ENCODE results near the gene PIEZO2. TPM values are rescaled to one million over a fixed set of nuclear protein-coding genes. Genes with fewer than 3 reads are reported as not detected.

The PIEZO2 gene
- polyA plus RNA-seq, 1 donor = 23.7 TPM

DNA sequence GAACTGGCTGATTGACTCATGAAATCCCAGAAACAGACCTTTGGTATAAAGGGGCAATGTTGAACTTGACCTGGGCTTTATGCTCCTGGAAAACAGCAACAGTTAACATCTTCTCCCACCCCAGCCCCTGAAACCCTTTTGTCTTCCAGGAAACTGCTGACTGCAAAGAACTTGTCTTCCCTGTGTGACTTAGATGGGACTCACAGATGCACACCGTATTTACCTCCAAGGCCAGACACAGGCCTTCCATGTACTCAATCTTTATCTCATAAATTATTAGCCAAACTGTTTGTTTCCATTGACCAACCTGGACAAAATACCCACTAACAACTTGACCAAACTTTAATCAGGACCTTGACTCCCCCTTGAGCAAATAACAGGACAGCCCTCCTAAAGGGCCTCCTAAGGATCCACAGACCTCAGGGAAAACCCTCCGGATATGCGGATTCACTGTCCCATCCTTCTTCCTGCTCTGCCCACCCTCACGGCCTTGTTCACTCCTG lies 36.3 kb downstream of the PIEZO2 start:
- DNase-seq = no peak

DNA sequence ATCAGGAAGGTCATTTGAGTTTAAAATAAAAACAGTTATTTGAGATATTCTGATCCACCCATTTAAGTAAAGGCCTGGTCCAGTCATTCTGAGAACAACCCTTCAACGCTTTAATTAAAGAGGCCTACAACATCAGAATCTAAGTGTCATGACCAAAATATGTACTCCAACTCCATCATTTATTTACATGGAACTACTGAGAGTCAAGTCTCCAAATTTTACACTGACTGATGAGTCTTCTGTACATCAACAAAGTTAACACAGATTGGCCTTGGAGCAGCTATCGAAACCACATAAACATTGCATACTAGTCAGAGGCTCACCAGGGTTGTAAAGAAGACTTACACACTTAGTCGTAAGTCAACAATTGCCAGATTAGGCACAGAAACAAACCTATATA lies 37.1 kb downstream of the PIEZO2 start:
- no peak for DNase-seq

DNA sequence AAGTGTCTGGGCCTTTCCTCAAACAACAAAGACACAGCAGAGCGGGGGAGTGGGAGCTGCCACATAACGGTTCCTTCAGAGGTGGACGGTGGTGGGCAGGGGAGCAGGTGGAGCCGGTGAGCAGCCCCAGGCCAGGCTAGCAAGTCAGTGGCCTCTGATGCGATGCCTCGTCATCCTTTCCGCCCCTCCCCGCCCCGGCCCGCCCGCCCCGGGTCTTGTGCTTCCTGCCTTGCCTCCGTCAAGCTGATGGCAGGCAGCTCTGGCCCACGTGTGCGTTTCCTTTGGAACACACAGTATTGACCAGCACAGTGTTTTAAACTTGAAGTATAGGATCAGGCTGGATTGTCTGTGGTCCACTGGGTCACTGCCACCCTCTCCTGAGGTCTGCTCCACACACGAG lies 38.9 kb downstream of the PIEZO2 start:
- no peak for DNase-seq

DNA sequence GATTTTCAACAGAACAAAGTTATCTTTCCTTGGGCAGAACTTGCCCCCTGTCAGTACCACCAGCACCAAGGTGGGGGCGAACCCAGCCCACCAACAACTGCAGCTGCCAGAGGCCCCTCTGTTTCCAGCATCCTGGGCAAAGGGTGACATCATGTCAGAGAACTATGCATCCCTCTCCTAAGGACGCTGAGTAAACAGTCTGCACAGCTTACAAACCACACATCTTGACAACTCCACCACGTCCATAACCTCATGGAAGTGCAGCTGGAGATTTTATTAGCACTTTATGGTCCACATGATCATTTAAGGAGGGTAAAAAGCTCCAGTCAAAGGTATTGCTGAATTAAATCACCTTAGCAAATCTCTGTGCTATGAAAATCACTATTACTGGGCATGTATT lies 40.4 kb downstream of the PIEZO2 start:
- DNase-seq = no peak

DNA sequence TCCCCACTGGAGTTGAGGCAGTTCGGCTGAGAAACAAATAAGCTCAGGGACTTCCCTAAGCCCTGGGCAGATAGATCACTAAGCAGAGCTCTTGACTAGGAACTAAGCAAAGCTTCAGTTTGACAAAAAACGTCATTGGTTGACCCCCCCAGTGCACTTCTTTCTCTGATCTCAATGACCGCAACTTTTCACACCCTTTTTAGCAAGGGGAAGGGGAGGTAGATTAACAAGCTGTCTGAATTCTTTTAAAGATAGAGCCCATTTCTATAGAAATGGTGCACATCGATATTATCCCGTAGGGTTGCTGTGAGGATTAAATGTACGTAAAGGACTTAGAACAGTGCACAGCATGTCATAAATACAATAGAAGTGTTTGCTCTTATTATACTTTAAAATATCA lies 42.5 kb downstream of the PIEZO2 start:
- no peak for DNase-seq

DNA sequence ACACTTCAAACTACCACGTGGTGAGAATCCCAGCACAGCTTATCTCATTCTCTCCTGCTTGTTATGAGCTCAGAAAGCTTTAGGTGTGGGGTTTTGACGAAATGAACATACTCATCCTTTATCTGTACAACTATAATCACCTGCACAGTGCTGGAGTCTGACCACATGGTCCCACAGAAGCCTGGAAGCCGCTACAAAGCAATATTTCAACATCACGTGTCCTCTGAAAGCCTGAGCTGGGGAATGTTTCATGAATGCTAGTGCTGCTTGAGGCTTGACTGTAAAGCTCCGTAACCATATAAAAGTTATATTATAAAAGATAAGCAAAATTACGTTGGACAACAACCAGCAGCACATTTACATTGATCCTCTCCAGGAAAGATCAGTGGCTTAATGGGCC lies 43.9 kb downstream of the PIEZO2 start:
- DNase-seq = no peak

DNA sequence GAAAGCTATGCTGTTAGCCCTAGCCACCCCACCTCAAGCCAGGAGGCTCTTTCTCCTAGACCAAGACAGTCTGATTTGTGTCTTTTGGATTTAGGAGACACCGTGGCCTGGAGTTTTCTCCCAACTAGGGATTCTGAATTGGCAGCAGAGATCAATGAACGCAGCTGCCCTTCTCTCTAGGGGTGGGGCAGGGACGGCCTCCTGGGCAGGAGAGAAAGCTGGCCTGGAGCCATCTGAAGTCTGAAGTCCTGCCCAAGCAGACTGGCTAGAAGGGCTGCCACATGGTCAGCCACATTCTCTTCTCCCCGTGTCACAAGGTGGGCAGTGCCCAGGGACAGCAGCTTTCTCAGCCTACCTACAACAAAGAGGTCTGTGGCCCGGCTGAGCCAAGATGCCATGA lies 45.1 kb downstream of the PIEZO2 start:
- no peak for DNase-seq

DNA sequence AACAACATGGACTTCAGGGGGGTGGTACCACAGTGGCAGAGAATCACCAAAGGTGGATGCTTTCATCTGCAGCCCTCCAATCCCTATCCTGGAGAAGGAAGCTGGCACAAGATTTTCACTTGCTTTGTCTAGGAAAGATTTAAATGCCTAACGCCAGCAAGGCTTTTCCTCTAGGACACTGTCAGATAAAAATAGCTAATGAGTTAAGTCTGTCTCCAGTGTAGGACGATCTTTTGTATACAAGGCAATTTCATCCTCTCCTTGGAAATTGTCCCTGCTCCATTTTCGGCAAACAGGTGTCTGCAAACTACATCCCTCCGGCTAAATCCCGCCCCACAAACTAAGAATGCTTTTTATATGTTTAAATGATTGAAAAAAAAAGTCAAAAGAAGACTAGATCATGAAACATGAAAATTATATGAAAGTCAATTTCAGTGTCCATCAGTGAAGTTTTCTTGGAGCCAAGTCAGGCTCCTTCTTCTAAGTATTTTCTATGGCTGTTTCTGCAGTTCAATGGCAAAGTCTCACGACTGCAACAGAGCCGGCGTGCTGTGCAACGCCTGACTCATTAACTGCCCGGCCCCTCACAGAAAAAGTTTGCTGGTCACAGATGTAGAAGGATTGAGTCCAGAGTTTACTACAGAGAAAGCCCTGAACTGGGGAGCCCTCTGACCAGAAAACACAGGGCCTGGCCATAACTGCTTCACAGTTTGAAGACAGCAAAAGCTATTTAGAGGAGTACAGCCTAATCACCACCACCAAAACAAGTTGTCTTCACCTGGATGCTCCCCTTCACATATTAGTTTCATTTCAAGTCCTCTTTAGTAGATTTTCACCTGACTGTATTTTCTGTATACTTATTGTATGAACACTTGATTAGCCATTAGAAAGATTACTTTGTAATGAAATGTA lies 52.3 kb downstream of the PIEZO2 start:
- no peak for DNase-seq

DNA sequence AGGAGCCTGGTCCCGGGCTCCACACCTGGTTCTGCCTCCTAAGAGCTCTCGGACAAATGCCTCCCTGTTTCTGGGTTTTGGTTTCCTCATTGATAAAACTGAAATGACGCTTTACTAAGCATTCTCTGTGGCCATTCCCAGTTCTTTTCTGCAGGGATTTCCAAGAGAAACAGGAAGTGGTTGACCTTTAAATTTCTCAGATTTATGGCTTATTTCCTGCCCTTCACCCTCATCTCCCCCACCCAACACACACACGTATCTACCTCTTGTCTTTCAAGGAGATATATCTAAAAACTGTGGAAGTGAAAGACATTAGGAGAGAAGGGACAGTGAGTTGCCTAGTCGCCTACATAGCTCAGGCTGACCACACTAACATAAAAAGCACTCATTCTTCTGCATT lies 53.0 kb downstream of the PIEZO2 start:
- no peak for DNase-seq

DNA sequence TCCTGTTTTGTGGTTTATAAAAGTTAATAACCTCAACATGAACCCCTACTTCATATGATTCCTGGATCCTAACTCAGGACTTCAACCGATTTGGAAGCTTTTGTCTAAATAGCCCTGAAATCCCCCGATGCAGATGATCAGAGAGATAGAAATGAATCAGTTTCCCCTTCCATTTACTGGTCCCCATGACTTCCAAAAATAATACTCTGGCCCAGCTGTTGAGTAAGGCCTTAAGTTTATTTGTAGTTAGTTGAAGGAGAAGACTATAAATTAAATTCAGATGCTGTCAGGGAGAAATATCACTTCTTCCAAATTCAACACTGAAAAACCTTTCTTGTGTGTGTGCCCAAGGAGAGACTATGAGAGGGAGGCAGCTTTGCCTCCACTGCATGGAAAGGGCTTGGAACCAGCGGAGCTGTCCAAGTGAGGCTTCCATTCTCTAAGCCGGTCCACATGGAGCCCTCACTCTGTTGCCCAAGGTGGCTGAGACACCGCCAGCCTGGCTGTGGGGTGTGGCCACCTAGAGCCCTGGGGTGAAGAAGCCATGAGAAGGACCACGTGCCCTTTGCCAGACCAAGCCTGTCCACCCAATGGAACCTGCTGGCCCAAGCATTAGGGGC lies 53.6 kb downstream of the PIEZO2 start:
- DNase-seq = no peak

DNA sequence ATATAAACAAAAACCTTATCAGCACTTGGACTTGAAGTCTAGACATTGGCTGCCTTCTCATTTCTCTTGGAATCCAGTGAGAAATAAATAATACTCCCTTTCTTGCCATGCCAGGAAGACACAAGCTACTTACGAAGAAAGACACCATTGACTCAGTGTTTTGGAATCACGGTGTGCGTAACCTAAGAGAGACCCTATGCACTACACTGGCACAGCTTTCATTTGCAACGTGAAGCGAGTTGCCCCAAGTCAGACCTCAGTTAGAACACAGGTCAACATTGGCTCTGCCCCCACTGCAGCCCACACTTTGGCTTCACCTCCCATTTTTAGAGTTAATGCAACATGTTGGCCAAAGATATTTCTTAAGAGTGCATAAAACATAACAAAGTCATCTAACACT lies 54.2 kb downstream of the PIEZO2 start:
- DNase-seq = no peak

DNA sequence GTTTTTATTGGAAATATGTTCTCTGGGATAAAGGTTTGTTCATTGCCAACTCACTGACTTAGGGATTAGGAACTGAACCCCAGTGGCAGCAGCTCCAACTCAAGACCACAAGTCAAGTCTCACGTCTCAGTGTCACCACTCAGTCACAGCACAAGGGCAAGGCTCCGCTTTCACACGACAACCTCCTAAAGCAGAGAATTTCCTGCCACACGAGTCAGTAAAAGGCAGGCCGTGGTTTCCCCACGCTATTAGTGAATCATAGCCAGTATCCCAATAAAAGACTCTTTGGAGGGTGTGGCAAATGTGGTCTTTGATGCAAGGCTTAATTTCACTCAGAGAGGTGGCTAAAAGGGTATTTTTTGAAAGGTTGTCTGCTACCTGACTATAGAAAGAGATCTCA lies 57.6 kb downstream of the PIEZO2 start:
- DNase-seq = no peak

DNA sequence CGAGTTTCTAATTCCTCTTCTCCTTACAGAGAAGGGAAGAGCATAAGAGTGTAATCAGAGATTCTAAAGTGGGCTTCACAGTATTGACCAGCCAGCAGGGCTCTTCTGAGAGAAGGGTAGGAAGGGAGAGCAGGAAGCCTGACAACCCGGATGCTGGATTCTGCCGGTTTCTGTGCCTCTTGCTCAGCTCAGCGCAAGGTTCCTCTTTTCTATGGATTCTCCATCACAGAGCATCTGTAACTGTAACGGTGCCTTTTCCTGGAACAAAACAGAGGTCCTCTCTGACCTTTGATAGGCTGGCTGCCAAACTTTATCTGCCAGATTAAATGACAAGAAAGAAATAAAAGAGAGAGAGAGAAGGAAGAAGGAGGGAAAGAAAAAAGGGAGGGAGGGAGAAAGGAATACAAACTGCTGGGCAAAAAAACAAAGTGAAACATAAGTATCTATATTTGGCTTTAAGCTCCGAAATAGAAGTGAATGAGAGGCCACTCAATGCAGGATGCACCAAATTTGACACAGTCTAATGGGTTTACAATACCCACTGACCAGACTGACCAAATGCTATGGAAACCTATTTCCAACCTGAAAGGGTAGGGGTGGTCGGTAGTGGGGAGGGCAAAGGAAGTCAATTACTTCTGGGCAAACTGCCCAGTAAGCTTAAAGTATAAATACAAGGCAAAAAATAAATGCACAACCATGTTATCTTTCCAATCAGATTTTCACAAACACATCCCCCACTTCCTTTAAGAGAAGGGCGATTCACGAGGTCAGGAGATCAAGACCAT lies 59.2 kb downstream of the PIEZO2 start:
- peak; percentile 12 for DNase-seq

DNA sequence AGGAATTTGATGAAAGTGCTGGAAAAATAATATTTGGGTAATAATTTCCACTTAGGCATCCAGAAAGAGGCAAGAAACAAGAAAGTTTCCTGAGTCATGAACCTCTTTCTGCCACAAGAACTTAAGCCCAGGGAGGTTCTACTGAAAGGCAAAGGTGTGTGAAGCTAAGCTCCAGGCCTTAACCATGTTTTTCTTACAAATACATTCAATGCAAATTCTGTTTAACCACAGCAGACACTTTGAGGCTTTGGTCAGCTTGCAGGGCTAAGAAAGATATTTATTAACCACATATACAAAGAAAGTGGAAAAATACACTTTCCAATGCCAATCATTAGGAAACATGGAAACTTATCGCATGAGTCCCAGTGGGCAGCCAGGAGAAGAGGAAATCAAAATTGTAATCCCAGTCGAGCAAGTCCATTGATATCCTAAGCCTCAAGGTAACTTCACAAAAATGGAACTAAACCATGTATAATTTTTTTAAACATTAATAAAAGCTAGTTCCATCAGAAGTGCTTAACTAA lies 68.3 kb downstream of the PIEZO2 start:
- DNase-seq = no peak

DNA sequence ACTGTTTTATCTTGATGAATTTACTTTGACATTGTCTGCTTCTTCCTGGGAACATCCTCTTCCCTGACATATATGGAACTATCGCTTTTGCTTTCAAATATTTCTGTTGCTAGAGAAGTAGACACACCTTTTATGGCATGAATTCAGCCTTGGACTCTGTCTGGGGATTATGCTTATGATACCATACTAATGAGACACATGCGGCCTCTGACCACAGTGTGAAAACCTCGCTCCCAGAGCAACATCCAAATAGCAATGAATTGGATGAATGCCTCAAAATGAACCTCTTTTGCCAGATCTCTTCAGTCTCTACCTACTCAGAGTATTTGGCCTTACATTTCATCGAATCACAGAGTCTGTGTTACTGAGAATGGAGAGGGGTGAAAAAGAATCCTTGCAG lies 70.9 kb downstream of the PIEZO2 start:
- no peak for DNase-seq

DNA sequence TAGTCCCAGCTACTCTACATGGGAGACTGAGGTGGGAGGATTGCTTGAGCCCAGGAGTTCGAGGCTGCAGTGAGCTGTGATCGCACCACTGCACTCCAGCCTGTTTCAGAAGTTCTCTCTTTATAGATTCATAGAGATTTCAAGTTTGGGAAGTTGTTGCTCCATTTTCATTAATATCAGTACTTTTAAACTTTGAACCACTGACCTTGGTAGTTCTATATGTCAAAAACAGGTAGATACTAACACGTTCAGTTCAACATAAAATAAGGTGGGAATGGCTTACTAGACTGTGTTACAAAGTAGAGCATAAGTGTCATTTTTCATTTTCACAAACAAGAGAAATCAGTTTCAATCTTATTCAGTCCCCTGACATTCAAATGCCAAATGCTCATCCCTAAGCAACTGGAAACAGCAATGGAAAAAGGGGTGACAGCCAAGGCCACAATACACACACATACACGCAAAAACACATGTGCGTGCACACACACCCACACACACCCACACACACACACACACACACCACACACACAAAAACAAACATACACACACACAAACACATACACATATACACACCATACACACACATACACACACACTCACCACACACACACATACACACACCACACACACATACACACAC lies 71.7 kb downstream of the PIEZO2 start:
- DNase-seq = no peak

DNA sequence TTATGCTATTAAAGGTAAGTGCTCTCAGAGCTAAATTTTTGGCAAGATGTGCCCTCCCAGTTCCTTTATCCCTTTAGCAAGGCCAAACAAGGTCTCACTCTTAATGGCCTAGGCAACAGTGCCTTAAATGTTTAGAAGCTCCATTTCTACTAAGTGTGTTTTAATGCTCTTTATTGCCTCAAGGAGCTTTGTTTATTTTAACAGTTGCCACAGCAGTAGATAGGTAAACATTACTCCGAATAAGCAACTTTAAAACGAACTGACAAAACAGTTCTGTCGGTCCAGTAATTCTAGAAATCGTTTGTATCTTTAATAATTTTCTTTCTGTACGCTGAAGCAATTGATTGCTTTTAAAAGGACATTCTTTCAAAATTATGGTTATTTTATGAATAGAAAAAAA lies 74.5 kb downstream of the PIEZO2 start:
- DNase-seq = no peak

DNA sequence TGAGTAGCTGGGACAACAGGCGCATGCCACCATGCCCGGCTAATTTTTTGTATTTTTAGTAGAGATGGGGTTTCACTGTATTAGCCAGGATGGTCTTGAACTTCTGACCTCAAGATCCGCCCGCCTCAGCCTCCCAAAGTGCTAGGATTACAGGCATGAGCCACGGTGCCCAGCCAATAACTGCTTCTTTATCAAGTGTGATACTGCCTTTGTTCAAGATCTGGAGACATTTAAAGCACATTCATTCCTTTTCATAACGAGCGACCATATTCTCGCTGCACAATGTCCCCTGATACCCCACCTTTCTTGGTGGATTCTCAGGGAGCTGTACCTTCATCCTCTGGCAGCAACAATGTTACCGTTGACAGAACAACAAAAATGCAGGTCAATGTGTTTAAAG lies 75.4 kb downstream of the PIEZO2 start:
- no peak for DNase-seq

DNA sequence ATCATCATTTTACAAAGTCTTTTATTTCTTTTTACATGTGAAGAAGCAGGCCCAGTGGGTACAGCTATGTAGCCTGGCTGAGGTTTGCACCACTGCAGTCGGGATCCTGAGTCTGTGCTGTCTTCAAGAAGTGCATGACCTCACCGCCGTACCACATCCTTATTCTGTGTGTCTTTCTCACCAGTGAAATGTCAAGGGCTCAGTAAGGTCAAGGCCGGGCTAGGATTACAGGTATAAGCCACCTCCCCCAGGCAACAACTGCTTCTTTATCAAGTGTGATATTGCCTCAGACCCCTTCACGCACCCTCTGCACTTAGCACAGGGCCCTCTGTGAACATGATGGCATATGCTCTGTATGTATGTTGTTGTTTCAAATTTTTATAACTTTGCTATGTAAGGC lies 76.7 kb downstream of the PIEZO2 start:
- no peak for DNase-seq

DNA sequence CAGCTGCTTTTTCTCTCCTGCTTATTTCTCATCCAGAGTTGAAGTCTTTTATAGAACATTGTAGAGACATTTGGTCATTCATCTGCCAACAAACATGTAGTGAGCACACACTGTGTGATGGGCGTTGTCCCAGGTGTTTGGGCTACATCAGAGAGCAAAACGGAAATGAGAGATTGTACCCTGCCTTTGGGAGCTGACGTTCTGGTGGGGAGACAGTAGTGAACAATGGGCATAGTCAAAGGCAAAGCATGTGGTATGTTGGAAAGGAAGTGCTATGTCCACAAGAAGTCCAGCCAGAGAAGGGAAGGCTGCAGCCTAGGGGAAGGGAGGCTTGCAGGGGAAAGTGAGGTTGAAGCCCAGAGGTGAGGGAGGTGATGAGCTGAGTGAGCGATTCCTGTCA lies 78.1 kb downstream of the PIEZO2 start:
- DNase-seq = no peak

DNA sequence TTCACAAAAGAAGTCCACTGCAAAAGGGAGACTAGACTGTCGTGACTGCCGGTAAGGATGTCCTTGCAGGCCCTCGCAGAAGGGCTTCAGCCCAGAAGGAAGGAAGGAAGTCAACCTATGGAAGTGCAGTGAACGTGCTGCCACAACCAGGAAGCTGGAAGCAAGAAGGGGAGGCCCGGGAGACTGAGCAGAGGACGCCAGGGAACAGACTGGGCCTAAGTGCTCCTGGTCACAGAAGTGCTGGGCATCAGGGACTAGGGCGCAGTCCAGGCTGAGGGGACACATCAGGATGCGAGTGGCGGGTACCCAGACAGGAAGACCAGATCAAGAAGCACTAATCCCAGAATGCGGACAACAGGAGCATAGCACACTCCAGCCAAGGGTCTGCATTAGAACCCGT lies 78.8 kb downstream of the PIEZO2 start:
- no peak for DNase-seq

DNA sequence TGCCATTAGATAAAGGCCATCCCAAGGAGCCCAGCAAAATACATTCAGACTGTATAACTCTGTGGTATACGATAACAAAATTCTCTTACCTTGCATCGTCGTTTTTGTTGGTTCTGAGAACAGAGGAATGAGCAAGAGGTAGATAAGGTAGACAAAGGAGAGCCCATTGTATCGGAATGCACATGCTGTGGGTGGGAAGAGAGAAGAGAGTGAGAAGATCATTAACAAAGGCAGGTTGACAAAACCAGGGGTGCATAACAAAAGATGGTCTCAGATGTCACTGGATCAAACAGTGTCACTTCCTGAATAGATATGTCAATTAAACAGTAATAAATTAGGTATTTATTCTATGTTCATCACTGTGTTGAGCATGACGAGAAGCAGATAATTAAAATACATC lies 83.3 kb downstream of the PIEZO2 start:
- DNase-seq = no peak

Data from left kidney (tissue), 2 donors.